SU-DHL-6 (cell line): ENCODE data around the gene MYO6.

Experiments
- H2AFZ ChIP-seq: fragments of 200-600 bp; sonication (generic); 2 replicates; pipeline ENCODE4 v1.6.1; 2014; ENCODE audit warnings: low read depth, mild to moderate bottlenecking, moderate library complexity, mixed read lengths, antibody characterized with exemption, low read length; ENCODE audit not compliant: severe bottlenecking
- H3F3A ChIP-seq: fragments of 200-600 bp; shearing (Covaris generic); 2 replicates; pipeline ENCODE4 v1.6.0; 2016; ENCODE audit warnings: antibody characterized with exemption, mild to moderate bottlenecking; ENCODE audit not compliant: insufficient read depth
- H3K27ac ChIP-seq: fragments of 200-600 bp; sonication (generic); 2 replicates; pipeline ENCODE4 v1.5.1; 2016; ENCODE audit warnings: low read depth, mild to moderate bottlenecking, low read length, moderate library complexity, mixed read lengths
- H3K27me3 ChIP-seq: fragments of 200-600 bp; sonication (generic), shearing (Covaris generic); 2 replicates; pipeline ENCODE4 v1.6.0; 2014; ENCODE audit warnings: mild to moderate bottlenecking, low read length
- H3K36me3 ChIP-seq: fragments of 200-600 bp; sonication (generic); 2 replicates; pipeline ENCODE4 v1.6.1; 2014; ENCODE audit warnings: mild to moderate bottlenecking, low read length, mixed read lengths
- H3K4me2 ChIP-seq: fragments of 300-600, 200-600 bp; shearing (Covaris generic), sonication (generic); 2 replicates; pipeline ENCODE4 v1.6.0; 2014; ENCODE audit warnings: low read length, low read depth, mild to moderate bottlenecking; ENCODE audit not compliant: poor library complexity, severe bottlenecking
- H3K4me3 ChIP-seq: fragments of 200-600 bp; sonication (generic); 2 replicates; pipeline ENCODE4 v1.5.1; 2014; ENCODE audit warnings: antibody characterized with exemption, low read length, mild to moderate bottlenecking, mixed read lengths; ENCODE audit not compliant: insufficient read depth, poor library complexity, severe bottlenecking
- H3K79me2 ChIP-seq: fragments of 200-600 bp; sonication (generic); 2 replicates; pipeline ENCODE4 v1.6.1; 2014; ENCODE audit warnings: mild to moderate bottlenecking, low read length, moderate library complexity; ENCODE audit not compliant: insufficient read depth
- H3K9ac ChIP-seq: fragments of 200-600 bp; sonication (generic); 2 replicates; pipeline ENCODE4 v1.7.0; 2014; ENCODE audit warnings: mild to moderate bottlenecking, low read length
- H3K9me2 ChIP-seq: fragments of 200-600 bp; sonication (generic); replicated peaks from 2 replicates; pipeline ENCODE4 v1.6.1; 2014; ENCODE audit warnings: low read length; ENCODE audit not compliant: insufficient read depth
- H3K9me3 ChIP-seq: fragments of 200-600 bp; sonication (generic); 2 replicates; pipeline ENCODE4 v1.6.1; 2014; ENCODE audit warnings: low read length, mixed read lengths; ENCODE audit not compliant: insufficient read depth
- H4K20me1 ChIP-seq: fragments of 200-600 bp; sonication (generic); 2 replicates; pipeline ENCODE4 v1.6.1; 2014; ENCODE audit warnings: low read depth, mild to moderate bottlenecking, antibody characterized with exemption, low read length, moderate library complexity, mixed read lengths
- CTCF ChIP-seq: fragments of 200-600 bp; sonication (generic); IDR thresholded peaks from one replicate; pipeline ENCODE4 v1.5.1; 2017; ENCODE audit warnings: antibody characterized with exemption, mild to moderate bottlenecking, low read length, moderate library complexity; ENCODE audit not compliant: insufficient read depth, poor library complexity, severe bottlenecking
- EZH2phosphoT487 ChIP-seq: fragments of 200-600 bp; sonication (generic), shearing (Covaris generic); conservative IDR thresholded peaks from 2 replicates; pipeline ENCODE4 v1.6.1; 2018; ENCODE audit warnings: mild to moderate bottlenecking, antibody characterized with exemption, low read length, moderate library complexity, mixed read lengths

MYO6 gene

GRCh38 chr6:75870389-75870788, 121.3 kb downstream of the MYO6 start:
- Histone ChIP-seq H2AFZ (no peak overlapping the region), H3F3A (no peaks in the 10 kb centered on the region), H3K9ac (no peak overlapping the region), H3K79me2 (no peaks in the 10 kb centered on the region), H3K27me3 (no peaks in the 10 kb centered on the region), H3K4me3 (no peak overlapping the region), H3K27ac (no peak overlapping the region), H3K4me2 (no peak overlapping the region), H3K9me3 (no peaks in the 10 kb centered on the region), H3K36me3 (0 out of 2 replicates have a peak, but pooled peaks cover 3% of the 10 kb centered on the region), H3K9me2 (no peaks in the 10 kb centered on the region), H4K20me1 (no peaks in the 10 kb centered on the region)
- TF ChIP-seq CTCF (no peak), EZH2phosphoT487 (no peak)

- Histone ChIP-seq H3K79me2 (no peaks in the 10 kb centered on the region), H3F3A (no peaks in the 10 kb centered on the region), H3K36me3 (no peaks in the 10 kb centered on the region), H2AFZ (no peak overlapping the region), H3K27ac (no peak overlapping the region), H3K27me3 (no peaks in the 10 kb centered on the region), H3K4me3 (no peak overlapping the region), H3K9me2 (no peaks in the 10 kb centered on the region), H4K20me1 (no peaks in the 10 kb centered on the region), H3K4me2 (no peak overlapping the region), H3K9me3 (no peaks in the 10 kb centered on the region), H3K9ac (no peak overlapping the region)
- no peak for TF ChIP-seq EZH2phosphoT487
- TF ChIP-seq CTCF = no peak
Measured at GRCh38 chr6:75874224-75874623, 125.2 kb downstream of the MYO6 start.

GRCh38 chr6:75876152-75876551, 127.1 kb downstream of the MYO6 start:
- H3K9me2 ChIP-seq = no peaks in the 10 kb centered on the region
- no peak overlapping the region for H2AFZ ChIP-seq
- H3K27me3 ChIP-seq = no peaks in the 10 kb centered on the region
- no peak for TF ChIP-seq EZH2phosphoT487
- no peak for TF ChIP-seq CTCF
- no peaks in the 10 kb centered on the region for H4K20me1 ChIP-seq
- no peaks in the 10 kb centered on the region for H3K79me2 ChIP-seq
- no peak overlapping the region for H3K4me2 ChIP-seq
- H3K27ac ChIP-seq = no peak overlapping the region
- H3K9me3 ChIP-seq = no peaks in the 10 kb centered on the region
- H3F3A ChIP-seq = no peaks in the 10 kb centered on the region
- no peak overlapping the region for H3K4me3 ChIP-seq
- no peak overlapping the region for H3K9ac ChIP-seq
- no peaks in the 10 kb centered on the region for H3K36me3 ChIP-seq

GRCh38 chr6:75880305-75880704, 131.3 kb downstream of the MYO6 start:
- Histone ChIP-seq H3K9ac (no peak overlapping the region), H3K36me3 (no peaks in the 10 kb centered on the region), H3F3A (no peaks in the 10 kb centered on the region), H3K4me2 (no peak overlapping the region), H3K79me2 (no peaks in the 10 kb centered on the region), H3K27me3 (no peaks in the 10 kb centered on the region), H3K9me3 (no peaks in the 10 kb centered on the region), H2AFZ (no peak overlapping the region), H4K20me1 (no peaks in the 10 kb centered on the region), H3K9me2 (no peaks in the 10 kb centered on the region), H3K4me3 (no peak overlapping the region), H3K27ac (no peak overlapping the region)
- TF ChIP-seq CTCF (no peak), EZH2phosphoT487 (no peak)
